ENCODE data around the gene NR3C1.

The NR3C1 gene

DNA sequence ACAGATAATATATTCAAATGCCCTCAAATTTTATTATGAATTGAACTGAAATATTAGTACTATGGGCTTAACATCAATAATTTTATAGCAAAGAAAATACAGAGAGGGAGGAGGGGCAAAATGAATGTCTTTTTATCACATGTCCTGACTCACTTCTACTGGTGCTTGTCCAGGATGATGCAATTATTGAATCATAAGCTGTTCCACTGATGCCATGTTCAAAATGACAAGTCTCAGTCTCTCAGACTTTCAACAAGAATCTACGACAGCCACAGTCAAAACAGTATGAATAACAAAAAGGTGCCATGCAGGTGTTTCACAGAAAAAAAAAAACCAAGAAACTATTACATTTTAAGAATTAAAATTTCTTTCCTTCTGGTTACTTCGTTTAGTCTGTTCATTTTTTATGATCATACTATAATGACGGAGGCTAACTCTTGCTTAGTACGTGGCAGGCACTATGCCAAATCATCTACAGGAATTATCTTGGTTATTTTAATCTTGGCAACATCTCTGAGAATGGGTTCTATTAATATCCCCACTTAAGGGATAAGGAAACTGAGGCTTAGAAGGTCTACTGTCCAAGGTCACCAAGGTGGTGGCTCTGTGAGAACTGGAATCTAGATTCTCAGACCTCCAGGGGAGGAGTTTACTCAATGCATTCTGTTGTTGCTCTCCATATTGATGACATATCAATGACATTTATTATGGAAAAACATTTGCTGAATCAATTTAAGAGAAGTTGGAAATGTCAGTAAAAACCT is 61.5 kb downstream of the NR3C1 start (continued):
- TF ChIP-seq, protein P1, sequence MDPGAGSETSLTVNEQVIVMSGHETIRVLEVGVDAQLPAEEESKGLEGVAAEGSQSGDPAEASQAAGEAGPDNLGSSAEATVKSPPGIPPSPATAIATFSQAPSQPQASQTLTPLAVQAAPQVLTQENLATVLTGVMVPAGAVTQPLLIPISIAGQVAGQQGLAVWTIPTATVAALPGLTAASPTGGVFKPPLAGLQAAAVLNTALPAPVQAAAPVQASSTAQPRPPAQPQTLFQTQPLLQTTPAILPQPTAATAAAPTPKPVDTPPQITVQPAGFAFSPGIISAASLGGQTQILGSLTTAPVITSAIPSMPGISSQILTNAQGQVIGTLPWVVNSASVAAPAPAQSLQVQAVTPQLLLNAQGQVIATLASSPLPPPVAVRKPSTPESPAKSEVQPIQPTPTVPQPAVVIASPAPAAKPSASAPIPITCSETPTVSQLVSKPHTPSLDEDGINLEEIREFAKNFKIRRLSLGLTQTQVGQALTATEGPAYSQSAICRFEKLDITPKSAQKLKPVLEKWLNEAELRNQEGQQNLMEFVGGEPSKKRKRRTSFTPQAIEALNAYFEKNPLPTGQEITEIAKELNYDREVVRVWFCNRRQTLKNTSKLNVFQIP (CRISPR knock-in tag; IDR thresholded peaks at IDR 0.05; ENCODE audit: borderline replicate concordance, low read depth), result no peak
- no peak for TF ChIP-seq CSDC2 (CRISPR knock-in tag; IDR thresholded peaks at IDR 0.05)
- TF ChIP-seq ISL1 (CRISPR knock-in tag; IDR thresholded peaks at IDR 0.05), result no peak
- TF ChIP-seq SNAI2 (CRISPR knock-in tag; IDR thresholded peaks at IDR 0.05), result no peak
- TF ChIP-seq OSR1 (CRISPR knock-in tag; IDR thresholded peaks at IDR 0.05), result no peak
- TF ChIP-seq TOX (CRISPR knock-in tag; IDR thresholded peaks at IDR 0.05; ENCODE audit: borderline replicate concordance), result no peak
- TF ChIP-seq ZNF8 (CRISPR knock-in tag; IDR thresholded peaks at IDR 0.05), result no peak
- TF ChIP-seq ZNF565 (CRISPR knock-in tag; conservative IDR thresholded peaks at IDR 0.05; ENCODE audit: low read depth), result no peak
- no peak for TF ChIP-seq ZFP30 (CRISPR knock-in tag; IDR thresholded peaks at IDR 0.05)
- TF ChIP-seq ZC3H10 (CRISPR knock-in tag; IDR thresholded peaks at IDR 0.05), result no peak
- TF ChIP-seq PPARA (CRISPR knock-in tag; IDR thresholded peaks at IDR 0.05; ENCODE audit: borderline replicate concordance), result no peak

DNA sequence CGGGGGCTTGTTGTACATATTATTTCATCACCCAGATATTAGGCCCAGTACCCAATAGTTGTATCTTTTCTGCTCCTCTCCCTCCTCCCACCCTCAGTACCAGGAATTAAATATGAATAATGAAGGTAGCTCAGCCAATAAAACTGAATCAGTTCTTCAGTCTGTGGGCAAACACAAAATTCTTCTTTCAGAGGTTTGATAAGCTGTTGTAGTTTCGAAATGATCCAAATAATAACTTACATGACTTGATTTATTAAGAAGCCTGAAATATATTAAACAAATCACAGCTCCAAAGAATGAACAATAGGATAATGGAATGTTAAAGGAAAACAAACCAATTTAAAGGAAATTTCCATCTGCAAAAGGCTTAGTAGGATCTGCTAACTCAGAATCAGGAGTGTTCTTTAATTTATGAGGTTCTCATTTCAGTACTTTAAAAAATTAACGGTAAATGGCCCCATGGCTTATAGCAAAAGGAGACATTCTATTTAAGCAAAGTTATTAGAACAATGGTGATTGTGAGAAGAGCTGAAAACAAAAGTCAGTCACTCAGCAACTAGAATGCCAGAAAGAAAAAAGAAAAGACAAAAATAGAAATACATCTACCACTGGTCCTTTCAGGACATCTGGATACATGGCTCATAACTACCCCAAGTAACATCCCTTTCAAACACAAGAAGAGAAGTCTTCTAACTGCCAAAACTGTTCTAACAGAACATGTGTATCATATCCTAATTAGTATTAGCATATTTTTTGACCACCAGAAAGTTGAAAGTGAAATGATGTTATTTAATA is 62.4 kb downstream of the NR3C1 start:
- no peak for ATAC-seq
- no peak for TF ChIP-seq ZNF565 (CRISPR knock-in tag; conservative IDR thresholded peaks at IDR 0.05; ENCODE audit: low read depth)
- no peak for TF ChIP-seq RARB (CRISPR knock-in tag; IDR thresholded peaks at IDR 0.05)
- no peak for TF ChIP-seq SNAI2 (CRISPR knock-in tag; IDR thresholded peaks at IDR 0.05)

DNA sequence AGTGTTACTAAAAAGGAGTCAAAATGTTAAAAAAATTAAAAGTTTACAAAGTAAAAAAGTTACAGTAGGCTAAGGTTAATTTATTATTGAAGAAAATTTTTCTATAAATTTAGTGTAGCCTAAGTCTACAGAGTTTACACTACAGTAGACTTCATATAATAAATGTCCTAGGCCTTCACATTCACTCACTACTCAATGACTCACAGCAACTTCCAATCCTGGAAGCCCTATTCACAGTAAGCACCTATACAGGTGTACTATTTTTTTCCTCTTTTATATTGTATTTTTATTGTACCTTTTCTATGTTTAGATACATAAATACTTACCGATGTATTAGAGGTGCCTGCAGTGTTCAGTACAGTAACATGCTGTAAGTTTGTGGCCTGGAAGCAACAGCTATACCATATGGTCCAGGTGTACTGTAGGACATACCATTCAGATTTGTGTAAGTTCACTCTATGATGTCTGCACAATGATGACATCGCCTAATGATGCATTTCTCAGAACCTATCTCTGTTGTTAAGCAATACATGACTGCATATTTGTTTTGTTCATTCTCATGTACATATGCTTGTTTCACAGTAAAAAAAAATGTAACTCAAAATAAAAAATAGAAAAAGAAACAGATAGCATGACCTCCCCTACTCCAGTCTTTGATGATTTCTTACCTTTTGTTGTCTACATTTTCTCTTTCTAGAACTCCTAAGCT is 64.7 kb downstream of the NR3C1 start:
- no peak for ATAC-seq
- no peak for TF ChIP-seq TCF4 (CRISPR knock-in tag; IDR thresholded peaks at IDR 0.05; ENCODE audit: borderline replicate concordance)
- TF ChIP-seq GLIS3 (CRISPR knock-in tag; IDR thresholded peaks at IDR 0.05), result no peak

DNA sequence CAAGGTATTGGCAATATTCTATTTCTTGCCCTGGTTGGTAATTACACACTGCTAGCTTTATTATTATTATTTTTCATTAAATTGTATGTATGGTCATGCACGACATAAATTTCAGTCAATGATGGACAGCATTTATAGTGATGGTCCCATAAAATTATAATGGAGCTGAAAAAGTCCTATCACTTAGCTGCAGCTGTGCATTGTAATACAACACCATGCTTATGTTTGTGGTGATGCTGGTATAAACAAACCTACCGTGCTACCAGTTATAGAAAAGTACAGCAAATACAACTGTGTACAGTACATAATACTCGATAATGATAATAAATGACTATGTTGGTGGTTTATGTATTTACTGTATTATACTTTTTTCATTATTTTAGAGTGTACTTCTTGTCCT is 65.5 kb downstream of the NR3C1 start:
- TF ChIP-seq ISL1 (CRISPR knock-in tag; IDR thresholded peaks at IDR 0.05) (no peak), GLIS3 (CRISPR knock-in tag; IDR thresholded peaks at IDR 0.05) (no peak), RARB (CRISPR knock-in tag; IDR thresholded peaks at IDR 0.05) (no peak), ARNTL (CRISPR knock-in tag; IDR thresholded peaks at IDR 0.05; ENCODE audit: borderline replicate concordance, low read depth) (no peak)
- TF ChIP-seq, protein P2, sequence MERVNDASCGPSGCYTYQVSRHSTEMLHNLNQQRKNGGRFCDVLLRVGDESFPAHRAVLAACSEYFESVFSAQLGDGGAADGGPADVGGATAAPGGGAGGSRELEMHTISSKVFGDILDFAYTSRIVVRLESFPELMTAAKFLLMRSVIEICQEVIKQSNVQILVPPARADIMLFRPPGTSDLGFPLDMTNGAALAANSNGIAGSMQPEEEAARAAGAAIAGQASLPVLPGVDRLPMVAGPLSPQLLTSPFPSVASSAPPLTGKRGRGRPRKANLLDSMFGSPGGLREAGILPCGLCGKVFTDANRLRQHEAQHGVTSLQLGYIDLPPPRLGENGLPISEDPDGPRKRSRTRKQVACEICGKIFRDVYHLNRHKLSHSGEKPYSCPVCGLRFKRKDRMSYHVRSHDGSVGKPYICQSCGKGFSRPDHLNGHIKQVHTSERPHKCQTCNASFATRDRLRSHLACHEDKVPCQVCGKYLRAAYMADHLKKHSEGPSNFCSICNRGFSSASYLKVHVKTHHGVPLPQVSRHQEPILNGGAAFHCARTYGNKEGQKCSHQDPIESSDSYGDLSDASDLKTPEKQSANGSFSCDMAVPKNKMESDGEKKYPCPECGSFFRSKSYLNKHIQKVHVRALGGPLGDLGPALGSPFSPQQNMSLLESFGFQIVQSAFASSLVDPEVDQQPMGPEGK (CRISPR knock-in tag; IDR thresholded peaks at IDR 0.05; ENCODE audit: borderline replicate concordance), result no peak
- TF ChIP-seq, protein P3, sequence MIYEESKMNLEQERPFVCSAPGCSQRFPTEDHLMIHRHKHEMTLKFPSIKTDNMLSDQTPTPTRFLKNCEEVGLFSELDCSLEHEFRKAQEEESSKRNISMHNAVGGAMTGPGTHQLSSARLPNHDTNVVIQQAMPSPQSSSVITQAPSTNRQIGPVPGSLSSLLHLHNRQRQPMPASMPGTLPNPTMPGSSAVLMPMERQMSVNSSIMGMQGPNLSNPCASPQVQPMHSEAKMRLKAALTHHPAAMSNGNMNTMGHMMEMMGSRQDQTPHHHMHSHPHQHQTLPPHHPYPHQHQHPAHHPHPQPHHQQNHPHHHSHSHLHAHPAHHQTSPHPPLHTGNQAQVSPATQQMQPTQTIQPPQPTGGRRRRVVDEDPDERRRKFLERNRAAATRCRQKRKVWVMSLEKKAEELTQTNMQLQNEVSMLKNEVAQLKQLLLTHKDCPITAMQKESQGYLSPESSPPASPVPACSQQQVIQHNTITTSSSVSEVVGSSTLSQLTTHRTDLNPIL (CRISPR knock-in tag; IDR thresholded peaks at IDR 0.05; ENCODE audit: low read depth), result no peak
- TF ChIP-seq, protein P4, sequence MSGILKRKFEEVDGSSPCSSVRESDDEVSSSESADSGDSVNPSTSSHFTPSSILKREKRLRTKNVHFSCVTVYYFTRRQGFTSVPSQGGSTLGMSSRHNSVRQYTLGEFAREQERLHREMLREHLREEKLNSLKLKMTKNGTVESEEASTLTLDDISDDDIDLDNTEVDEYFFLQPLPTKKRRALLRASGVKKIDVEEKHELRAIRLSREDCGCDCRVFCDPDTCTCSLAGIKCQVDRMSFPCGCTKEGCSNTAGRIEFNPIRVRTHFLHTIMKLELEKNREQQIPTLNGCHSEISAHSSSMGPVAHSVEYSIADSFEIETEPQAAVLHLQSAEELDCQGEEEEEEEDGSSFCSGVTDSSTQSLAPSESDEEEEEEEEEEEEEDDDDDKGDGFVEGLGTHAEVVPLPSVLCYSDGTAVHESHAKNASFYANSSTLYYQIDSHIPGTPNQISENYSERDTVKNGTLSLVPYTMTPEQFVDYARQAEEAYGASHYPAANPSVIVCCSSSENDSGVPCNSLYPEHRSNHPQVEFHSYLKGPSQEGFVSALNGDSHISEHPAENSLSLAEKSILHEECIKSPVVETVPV (CRISPR knock-in tag; IDR thresholded peaks at IDR 0.05), result no peak
- ATAC-seq, result no peak

Measured in SK-N-SH treated with all-trans-retinoic acid at 6 μM for 48 hours (cell line).